GM10248 (cell line): ENCODE results near the gene NOXA1.

Source experiments
- CTCF ChIA-PET: fragments of 300-600 bp; sonication (Branson Sonifier 250); formaldehyde crosslinking; extraction: SDS; loops from one replicate; lab custom pipeline; 2021; ENCODE audit warnings: antibody characterized with exemption; lab: Yijun Ruan, JAX
- POLR2A ChIA-PET: fragments of 350-650 bp; sonication (Branson Sonifier 250); formaldehyde crosslinking; extraction: SDS; loops from one replicate; lab custom pipeline; 2020; ENCODE audit warnings: antibody characterized with exemption; lab: Yijun Ruan, JAX
- DNase-seq: peaks from one replicate; pipeline ENCODE4 v3.0.0; 2012; ENCODE audit errors: extremely low spot score
- CTCF ChIP-seq: IDR thresholded peaks from 2 replicates; pipeline ENCODE4 v1.5.1; 2012; ENCODE audit warnings: mild to moderate bottlenecking, low read depth; ENCODE audit errors: extremely low read depth, missing control alignments, control extremely low read depth

The NOXA1 gene

GRCh38 chr9:137462396-137462985 is 39.3 kb downstream of the NOXA1 start:
- TF ChIP-seq CTCF = no peak
- CTCF ChIA-PET = interaction anchor here (1.1 kb wide), 1 partner anchor 14 kb away, joined by 3 read pairs; no protein-coding TSS in a partner anchor
- DNase-seq = no peak
- POLR2A ChIA-PET = no interaction called here

- CTCF ChIA-PET = no interaction called here
- no peak for DNase-seq
- no peak for TF ChIP-seq CTCF
- POLR2A ChIA-PET = no interaction called here
Observed at GRCh38 chr9:137462986-137463930, 40.1 kb downstream of the NOXA1 start.

GRCh38 chr9:137463931-137464290 is 40.7 kb downstream of the NOXA1 start:
- no peak for DNase-seq
- ChIA-PET POLR2A (no interaction called here), CTCF (no interaction called here)
- no peak for TF ChIP-seq CTCF

- no peak for DNase-seq
- ChIA-PET POLR2A (no interaction called here), CTCF (no interaction called here)
- TF ChIP-seq CTCF = no peak
Observed at GRCh38 chr9:137464291-137464999, 41.3 kb downstream of the NOXA1 start.

- TF ChIP-seq CTCF = no peak
- ChIA-PET CTCF (no interaction called here), POLR2A (no interaction called here)
- DNase-seq = no peak
Observed at GRCh38 chr9:137465000-137465719, 42.0 kb downstream of the NOXA1 start.
